Choroid plexus epithelial cell (primary cell): Measurements from ENCODE around the gene PCBP3.
"Not testable (repeated sequence)": the region's sequence is repeated elsewhere in the genome, so short reads cannot be mapped to it uniquely, and the experiment has no call there.

Source experiments
- DNase-seq: peaks from one replicate; pipeline ENCODE4 v3.0.0-alpha.2; 2010; ENCODE audit warnings: low read depth
- H3K4me3 ChIP-seq: 2 replicates; pipeline ENCODE4 v1.5.1; 2011; ENCODE audit warnings: low read depth, mild to moderate bottlenecking, control low read depth, low read length, moderate library complexity
- CTCF ChIP-seq: conservative IDR thresholded peaks from 2 replicates; pipeline ENCODE4 v1.5.1; 2011; ENCODE audit warnings: low read depth, mild to moderate bottlenecking, control low read depth, inconsistent platforms, low read length, moderate library complexity

The PCBP3 gene

GRCh38 chr21:45607909-45608295, 35.6 kb upstream of the PCBP3 start:
- no peak for DNase-seq
- no peak for TF ChIP-seq CTCF
- no peak overlapping the region for H3K4me3 ChIP-seq

- not testable (repeated sequence) for H3K4me3 ChIP-seq, DNase-seq
Observed at GRCh38 chr21:45608747-45609470, 34.6 kb upstream of the PCBP3 start.

GRCh38 chr21:45609616-45610015, 33.9 kb upstream of the PCBP3 start:
- not testable (repeated sequence) for DNase-seq, H3K4me3 ChIP-seq

GRCh38 chr21:45611296-45611695, 32.2 kb upstream of the PCBP3 start:
- no peak for TF ChIP-seq CTCF
- DNase-seq = no peak
- H3K4me3 ChIP-seq = no peak overlapping the region

GRCh38 chr21:45611939-45612664, 31.4 kb upstream of the PCBP3 start:
- DNase-seq = peak; percentile 82
- no peak for TF ChIP-seq CTCF

GRCh38 chr21:45612665-45613019, 30.9 kb upstream of the PCBP3 start:
- not testable (repeated sequence) for DNase-seq, H3K4me3 ChIP-seq

More at GRCh38 chr21:45611939-45612664, 31.4 kb upstream of the PCBP3 start:
- no peak overlapping the region for H3K4me3 ChIP-seq

GRCh38 chr21:45613396-45613795, 30.1 kb upstream of the PCBP3 start:
- TF ChIP-seq CTCF = no peak
- H3K4me3 ChIP-seq = no peak overlapping the region
- DNase-seq = no peak

GRCh38 chr21:45613881-45614280, 29.6 kb upstream of the PCBP3 start:
- no peak for TF ChIP-seq CTCF
- DNase-seq = peak; percentile 27
- no peak overlapping the region for H3K4me3 ChIP-seq
